GM21360 (cell line): ENCODE results near the gene LPAR1.
"Not testable (repeated sequence)": the region's sequence is repeated elsewhere in the genome, so short reads cannot be mapped to it uniquely, and the experiment has no call there.

Experiments
- ATAC-seq: cut with Tn5 transposase; IDR thresholded peaks from one replicate; pipeline ENCODE4 v1.9.1; 2021; ENCODE audit warnings: mild to moderate bottlenecking, moderate library complexity; ENCODE audit not compliant: unreplicated experiment

LPAR1 gene

GRCh38 chr9:110828264-110828663 lies 210.0 kb downstream of the LPAR1 start:
- ATAC-seq: no peak

- not testable (repeated sequence) for ATAC-seq
Observed at GRCh38 chr9:110826400-110826799, 211.9 kb downstream of the LPAR1 start.

GRCh38 chr9:110825950-110826349 lies 212.3 kb downstream of the LPAR1 start:
- no peak for ATAC-seq

GRCh38 chr9:110825129-110825528 lies 213.1 kb downstream of the LPAR1 start:
- ATAC-seq: not testable (repeated sequence)
